ENCODE data around the gene PIK3R1. TPM values are rescaled to one million over a fixed set of nuclear protein-coding genes. Genes with fewer than 3 reads are reported as not detected.

Gene PIK3R1
- total RNA-seq, 1 experiment from 2014 or later = 11.3 TPM

DNA sequence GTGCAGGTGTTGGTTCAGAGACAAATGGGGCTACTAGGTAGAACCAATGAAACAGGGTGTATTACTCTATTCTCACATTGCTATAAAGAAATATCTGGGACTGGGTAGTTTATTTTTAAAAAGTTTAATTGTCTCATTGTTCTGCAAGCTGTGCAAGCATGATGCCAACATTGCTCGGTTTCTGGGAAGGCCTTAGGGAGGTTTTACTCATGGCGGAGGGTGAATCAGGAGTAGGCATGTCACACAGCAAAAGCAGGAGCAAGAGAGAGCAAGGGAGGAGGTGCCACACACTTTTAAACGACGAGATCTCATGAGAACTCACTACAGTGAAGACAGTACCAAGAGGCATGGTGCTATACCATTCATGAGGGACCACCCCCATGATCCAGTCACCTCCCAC, 134.6 kb downstream of the PIK3R1 start:
- Histone ChIP-seq H3K79me2 (ENCODE audit: insufficient read depth, low read length) (no peaks in the 10 kb centered on the region), H4K5ac (ENCODE audit: insufficient read length, low read depth, low read length) (no peak overlapping the region), H3T11ph (ENCODE audit: low read length) (no peak overlapping the region), H2AFZ (ENCODE audit: low read length) (no peak overlapping the region), H2BK5ac (ENCODE audit: insufficient read length, low read length) (no peak overlapping the region), H3K23ac (ENCODE audit: insufficient read length, low read depth, low read length) (no peak overlapping the region), H2AK5ac (ENCODE audit: insufficient read length, low read length) (no peak overlapping the region), H4K20me1 (ENCODE audit: control insufficient read depth, insufficient read depth, insufficient read length) (no peaks in the 10 kb centered on the region), H3K4ac (ENCODE audit: low read depth, low read length) (no peak overlapping the region), H4K8ac (replicated peaks; ENCODE audit: insufficient read length, low read depth, low read length) (no peak overlapping the region), H3K9ac (ENCODE audit: extremely low read depth, insufficient read length, low read length) (no peak overlapping the region), H3K56ac (ENCODE audit: insufficient read length, low read depth, low read length) (no peak overlapping the region), H2BK15ac (ENCODE audit: low read depth, low read length) (no peak overlapping the region), H4K91ac (ENCODE audit: insufficient read length, low read depth, low read length) (no peak overlapping the region), H3K14ac (ENCODE audit: insufficient read depth, low read length) (no peak overlapping the region), H3K4me2 (ENCODE audit: insufficient read depth, insufficient read length, low read length) (no peak overlapping the region), H3K23me2 (ENCODE audit: insufficient read length, low read depth, low read length, poor library complexity, severe bottlenecking) (no peaks in the 10 kb centered on the region), H3K9me3 (ENCODE audit: control insufficient read depth, low read depth, low read length) (no peaks in the 10 kb centered on the region), H2BK12ac (ENCODE audit: insufficient read length, low read depth, low read length) (no peak overlapping the region), H3K18ac (ENCODE audit: insufficient read length, low read depth, low read length) (no peak overlapping the region), H3K79me1 (ENCODE audit: insufficient read depth, low read depth, low read length, poor library complexity, severe bottlenecking) (no peaks in the 10 kb centered on the region), H2BK120ac (ENCODE audit: low read depth, low read length, poor library complexity, severe bottlenecking) (no peak overlapping the region), H3K4me1 (ENCODE audit: insufficient read depth, low read length) (no peaks in the 10 kb centered on the region), H3K27ac (ENCODE audit: insufficient read length, low read depth, low read length) (no peak overlapping the region), H3K27me3 (ENCODE audit: insufficient read depth, low read length) (no peaks in the 10 kb centered on the region), H2BK20ac (ENCODE audit: low read depth, low read length, poor library complexity, severe bottlenecking) (no peak overlapping the region)
- TF ChIP-seq, protein P1, sequence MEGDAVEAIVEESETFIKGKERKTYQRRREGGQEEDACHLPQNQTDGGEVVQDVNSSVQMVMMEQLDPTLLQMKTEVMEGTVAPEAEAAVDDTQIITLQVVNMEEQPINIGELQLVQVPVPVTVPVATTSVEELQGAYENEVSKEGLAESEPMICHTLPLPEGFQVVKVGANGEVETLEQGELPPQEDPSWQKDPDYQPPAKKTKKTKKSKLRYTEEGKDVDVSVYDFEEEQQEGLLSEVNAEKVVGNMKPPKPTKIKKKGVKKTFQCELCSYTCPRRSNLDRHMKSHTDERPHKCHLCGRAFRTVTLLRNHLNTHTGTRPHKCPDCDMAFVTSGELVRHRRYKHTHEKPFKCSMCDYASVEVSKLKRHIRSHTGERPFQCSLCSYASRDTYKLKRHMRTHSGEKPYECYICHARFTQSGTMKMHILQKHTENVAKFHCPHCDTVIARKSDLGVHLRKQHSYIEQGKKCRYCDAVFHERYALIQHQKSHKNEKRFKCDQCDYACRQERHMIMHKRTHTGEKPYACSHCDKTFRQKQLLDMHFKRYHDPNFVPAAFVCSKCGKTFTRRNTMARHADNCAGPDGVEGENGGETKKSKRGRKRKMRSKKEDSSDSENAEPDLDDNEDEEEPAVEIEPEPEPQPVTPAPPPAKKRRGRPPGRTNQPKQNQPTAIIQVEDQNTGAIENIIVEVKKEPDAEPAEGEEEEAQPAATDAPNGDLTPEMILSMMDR (conservative IDR thresholded peaks at IDR 0.05) = no peak
- Mint-ChIP-seq H3K27ac (no peak overlapping the region), H3K4me3 (no peak overlapping the region), H3K4me1 (peaks cover 10% of the 10 kb centered on the region in 2 experiments), H3K27me3 (ENCODE audit: low read depth) (no peaks in the 10 kb centered on the region), H3K36me3 (ENCODE audit: insufficient read depth in 1 of 3, low read depth in 3 of 3) (peaks cover 0 to 9% (median 4%) of the 10 kb centered on the region in 3 experiments; a peak in 4 of 7 replicates), H3K9me3 (peaks cover 7 to 8% of the 10 kb centered on the region in 2 experiments; a peak in 3 of 5 replicates)
- no CpG with 5 or more reads among the region's 4 CpGs for WGBS (ENCODE audit: extremely low coverage, insufficient read length, low lambda C conversion rate)
- DNase-seq = no peak

Data from H9 (cell line).